ENCODE measurements around the gene MYZAP.

Gene MYZAP

GRCh38 chr15:57626713-57627440 is 35.2 kb downstream of the MYZAP start:
- Histone ChIP-seq H3K9ac (ENCODE audit: low read length in 5 of 5) (peak overlapping the region in 1 of 5 donors; percentile 39), H3K36me3 (ENCODE audit: control insufficient read depth in 5 of 5, insufficient read depth in 5 of 5, low read length in 5 of 5) (peaks cover 33 to 65% (median 42%) of the 10 kb centered on the region in 5 donors), H3K27ac (ENCODE audit: low read depth, low read length) (no peak overlapping the region), H3K4me3 (ENCODE audit: low read depth in 1 of 5, low read length in 5 of 5) (no peak overlapping the region), H3K27me3 (ENCODE audit: control insufficient read depth in 5 of 5, insufficient read depth in 4 of 5, low read length in 5 of 5) (no peaks in the 10 kb centered on the region), H3K4me1 (ENCODE audit: control insufficient read depth in 5 of 5, insufficient read depth in 5 of 5, low read length in 5 of 5) (peaks cover 0 to 22% (median 13%) of the 10 kb centered on the region in 5 donors), H3K9me3 (ENCODE audit: control insufficient read depth in 5 of 5, low read length in 5 of 5) (no peaks in the 10 kb centered on the region)

DNA sequence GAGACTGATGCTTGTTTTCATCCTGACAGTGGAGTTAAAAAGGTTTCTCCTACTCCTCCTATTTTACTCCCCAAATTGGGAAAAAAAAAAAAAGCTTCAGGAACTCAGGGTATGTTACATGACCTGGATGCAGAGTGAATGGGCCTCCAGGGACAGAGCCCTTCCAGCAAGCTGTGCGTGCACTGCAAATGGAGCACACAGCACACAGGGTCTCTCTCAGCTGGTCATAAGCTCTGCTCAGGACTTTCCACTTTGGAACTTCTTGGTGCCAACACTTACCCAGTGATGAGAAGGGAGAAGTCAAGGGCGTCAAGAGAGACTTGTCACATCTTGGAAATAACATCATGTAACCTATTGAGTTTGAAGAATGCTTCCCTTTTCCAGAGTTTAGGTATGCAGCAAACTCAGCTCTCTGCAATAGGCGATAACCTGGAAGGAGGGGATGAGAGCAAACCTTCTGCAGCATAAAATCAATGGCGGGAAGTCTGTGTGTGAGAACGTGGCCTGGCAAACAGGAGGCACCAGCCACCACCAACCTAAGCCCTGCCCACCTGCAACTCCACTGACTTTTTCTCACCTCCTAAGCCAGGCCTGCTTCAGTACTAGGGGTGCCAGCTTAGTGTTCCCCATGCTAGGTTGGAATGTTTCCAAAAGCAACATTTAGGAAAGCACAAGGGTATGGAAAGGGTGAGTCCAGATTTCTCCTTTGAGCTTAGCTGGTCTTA is 39.8 kb downstream of the MYZAP start:
- no peaks in the 10 kb centered on the region for H3K27me3 ChIP-seq (ENCODE audit: control insufficient read depth in 5 of 5, insufficient read depth in 4 of 5, low read length in 5 of 5)
- H3K36me3 ChIP-seq (ENCODE audit: control insufficient read depth in 5 of 5, insufficient read depth in 5 of 5, low read length in 5 of 5) = peaks cover 12 to 75% (median 53%) of the 10 kb centered on the region in 5 donors
- H3K4me3 ChIP-seq (ENCODE audit: low read depth in 1 of 5, low read length in 5 of 5) = no peak overlapping the region
- peaks cover 0 to 16% (median 13%) of the 10 kb centered on the region in 5 donors for H3K4me1 ChIP-seq (ENCODE audit: control insufficient read depth in 5 of 5, insufficient read depth in 5 of 5, low read length in 5 of 5)
- no peak overlapping the region for H3K9ac ChIP-seq (ENCODE audit: low read length in 5 of 5)
- H3K9me3 ChIP-seq (ENCODE audit: control insufficient read depth in 5 of 5, low read length in 5 of 5) = no peaks in the 10 kb centered on the region
- H3K27ac ChIP-seq (ENCODE audit: low read depth, low read length) = no peak overlapping the region

GRCh38 chr15:57634290-57634689 is 42.6 kb downstream of the MYZAP start:
- peaks cover 34 to 90% (median 70%) of the 10 kb centered on the region in 5 donors for H3K36me3 ChIP-seq (ENCODE audit: control insufficient read depth in 5 of 5, insufficient read depth in 5 of 5, low read length in 5 of 5)
- H3K4me1 ChIP-seq (ENCODE audit: control insufficient read depth in 5 of 5, insufficient read depth in 5 of 5, low read length in 5 of 5) = peaks cover 0 to 10% (median 7%) of the 10 kb centered on the region in 5 donors
- H3K27me3 ChIP-seq (ENCODE audit: control insufficient read depth in 5 of 5, insufficient read depth in 4 of 5, low read length in 5 of 5) = no peaks in the 10 kb centered on the region
- no peak overlapping the region for H3K9ac ChIP-seq (ENCODE audit: low read length in 5 of 5)
- H3K27ac ChIP-seq (ENCODE audit: low read depth, low read length) = no peak overlapping the region
- H3K9me3 ChIP-seq (ENCODE audit: control insufficient read depth in 5 of 5, low read length in 5 of 5) = no peaks in the 10 kb centered on the region
- H3K4me3 ChIP-seq (ENCODE audit: low read depth in 1 of 5, low read length in 5 of 5) = no peak overlapping the region

DNA sequence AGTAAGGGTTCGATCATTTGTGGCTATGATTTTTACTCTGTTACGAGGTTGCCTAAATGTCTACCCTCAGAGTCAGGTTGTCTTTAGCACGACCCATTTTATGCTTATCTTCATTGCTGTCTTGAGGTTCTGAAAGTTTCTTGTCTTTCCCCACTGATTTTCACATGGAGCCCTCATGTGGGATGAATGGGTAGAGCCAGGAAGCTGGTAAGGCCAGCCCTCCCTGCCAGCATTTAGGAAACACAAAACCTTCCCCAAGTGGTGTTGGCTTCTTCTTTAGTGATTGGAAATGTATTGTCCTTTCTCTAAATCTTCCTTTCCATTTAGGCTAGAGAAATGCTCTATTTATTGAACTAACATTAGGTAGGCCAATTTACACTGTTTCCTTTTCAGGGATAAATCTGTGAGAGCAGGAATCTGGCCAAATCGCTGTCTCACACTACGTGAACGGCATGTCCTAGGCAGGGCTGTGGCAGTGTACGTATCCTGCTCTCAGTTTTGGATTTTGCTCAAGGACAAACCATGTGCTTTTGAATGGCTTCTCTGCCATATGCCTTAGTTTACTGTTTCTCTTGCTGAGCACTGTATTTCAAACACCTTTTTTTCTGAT is 43.7 kb downstream of the MYZAP start:
- no peak overlapping the region for H3K9ac ChIP-seq (ENCODE audit: low read length in 5 of 5)
- H3K4me3 ChIP-seq (ENCODE audit: low read depth in 1 of 5, low read length in 5 of 5) = no peak overlapping the region
- no peak overlapping the region for H3K27ac ChIP-seq (ENCODE audit: low read depth, low read length)

GRCh38 chr15:57637846-57638245 is 46.1 kb downstream of the MYZAP start:
- H3K4me3 ChIP-seq (ENCODE audit: low read depth in 1 of 5, low read length in 5 of 5) = no peak overlapping the region
- no peak overlapping the region for H3K27ac ChIP-seq (ENCODE audit: low read depth, low read length)
- H3K36me3 ChIP-seq (ENCODE audit: control insufficient read depth in 5 of 5, insufficient read depth in 5 of 5, low read length in 5 of 5) = peaks cover 43 to 89% (median 79%) of the 10 kb centered on the region in 5 donors
- H3K9me3 ChIP-seq (ENCODE audit: control insufficient read depth in 5 of 5, low read length in 5 of 5) = no peaks in the 10 kb centered on the region
- H3K4me1 ChIP-seq (ENCODE audit: control insufficient read depth in 5 of 5, insufficient read depth in 5 of 5, low read length in 5 of 5) = peaks cover 0 to 5% (median 0%) of the 10 kb centered on the region in 5 donors
- no peak overlapping the region for H3K9ac ChIP-seq (ENCODE audit: low read length in 5 of 5)
- H3K27me3 ChIP-seq (ENCODE audit: control insufficient read depth in 5 of 5, insufficient read depth in 4 of 5, low read length in 5 of 5) = no peaks in the 10 kb centered on the region

More for the DNA sequence above, 43.7 kb downstream of the MYZAP start:
- H3K4me1 ChIP-seq (ENCODE audit: control insufficient read depth in 5 of 5, insufficient read depth in 5 of 5, low read length in 5 of 5) = peaks cover 0 to 10% (median 7%) of the 10 kb centered on the region in 5 donors
- H3K36me3 ChIP-seq (ENCODE audit: control insufficient read depth in 5 of 5, insufficient read depth in 5 of 5, low read length in 5 of 5) = peaks cover 34 to 89% (median 71%) of the 10 kb centered on the region in 5 donors
- H3K9me3 ChIP-seq (ENCODE audit: control insufficient read depth in 5 of 5, low read length in 5 of 5) = no peaks in the 10 kb centered on the region
- H3K27me3 ChIP-seq (ENCODE audit: control insufficient read depth in 5 of 5, insufficient read depth in 4 of 5, low read length in 5 of 5) = no peaks in the 10 kb centered on the region

DNA sequence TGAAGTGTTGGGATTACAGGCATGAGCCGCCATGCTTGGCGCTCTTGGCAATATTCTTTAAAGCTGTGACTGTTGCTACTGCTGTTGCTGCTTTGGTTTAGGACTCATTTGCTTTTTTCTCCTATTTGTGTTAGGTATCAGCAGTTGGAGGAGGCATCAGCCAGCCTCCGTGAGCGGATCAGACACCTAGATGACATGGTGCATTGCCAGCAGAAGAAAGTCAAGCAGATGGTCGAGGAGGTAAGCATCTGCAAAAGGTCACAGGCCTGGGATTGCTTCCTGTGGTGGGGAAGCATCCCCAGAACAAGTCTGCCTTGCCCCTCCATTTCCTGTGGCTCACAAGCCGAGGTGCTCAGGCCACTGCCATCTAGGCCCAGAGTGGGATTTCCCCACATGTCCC is 47.6 kb downstream of the MYZAP start:
- Histone ChIP-seq H3K4me1 (ENCODE audit: control insufficient read depth in 5 of 5, insufficient read depth in 5 of 5, low read length in 5 of 5) (peaks cover 0 to 5% (median 0%) of the 10 kb centered on the region in 5 donors), H3K9me3 (ENCODE audit: control insufficient read depth in 5 of 5, low read length in 5 of 5) (no peaks in the 10 kb centered on the region), H3K9ac (ENCODE audit: low read length in 5 of 5) (no peak overlapping the region), H3K4me3 (ENCODE audit: low read depth in 1 of 5, low read length in 5 of 5) (no peak overlapping the region), H3K27ac (ENCODE audit: low read depth, low read length) (no peak overlapping the region), H3K36me3 (ENCODE audit: control insufficient read depth in 5 of 5, insufficient read depth in 5 of 5, low read length in 5 of 5) (peaks cover 43 to 89% (median 80%) of the 10 kb centered on the region in 5 donors), H3K27me3 (ENCODE audit: control insufficient read depth in 5 of 5, insufficient read depth in 4 of 5, low read length in 5 of 5) (no peaks in the 10 kb centered on the region)

GRCh38 chr15:57640930-57641682 is 49.4 kb downstream of the MYZAP start:
- Histone ChIP-seq H3K9ac (ENCODE audit: low read length in 5 of 5) (no peak overlapping the region), H3K4me3 (ENCODE audit: low read depth in 1 of 5, low read length in 5 of 5) (no peak overlapping the region), H3K27ac (ENCODE audit: low read depth, low read length) (no peak overlapping the region), H3K9me3 (ENCODE audit: control insufficient read depth in 5 of 5, low read length in 5 of 5) (no peaks in the 10 kb centered on the region), H3K4me1 (ENCODE audit: control insufficient read depth in 5 of 5, insufficient read depth in 5 of 5, low read length in 5 of 5) (peaks cover 0 to 3% (median 0%) of the 10 kb centered on the region in 5 donors), H3K27me3 (ENCODE audit: control insufficient read depth in 5 of 5, insufficient read depth in 4 of 5, low read length in 5 of 5) (no peaks in the 10 kb centered on the region), H3K36me3 (ENCODE audit: control insufficient read depth in 5 of 5, insufficient read depth in 5 of 5, low read length in 5 of 5) (peaks cover 54 to 87% (median 84%) of the 10 kb centered on the region in 5 donors)

DNA sequence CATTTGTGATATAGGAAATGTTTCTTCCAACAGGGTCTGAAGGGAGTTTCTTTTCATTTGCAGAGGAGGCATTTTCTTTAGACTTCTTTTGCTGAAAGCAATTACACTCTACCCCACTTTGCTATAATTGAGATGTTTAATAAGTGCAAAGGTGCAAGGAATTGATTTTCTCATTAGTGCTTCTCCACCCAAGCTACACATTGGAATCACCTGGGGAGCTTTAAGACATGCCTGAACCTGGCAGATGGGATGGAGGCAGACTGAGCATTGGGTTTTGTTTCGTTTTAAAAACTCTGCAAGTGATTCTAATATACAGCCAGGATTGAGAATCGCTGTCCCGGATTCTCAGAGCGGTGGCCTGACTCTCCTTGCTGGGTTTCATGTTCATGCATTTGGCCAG is 52.1 kb downstream of the MYZAP start:
- Histone ChIP-seq H3K4me3 (ENCODE audit: low read depth in 1 of 5, low read length in 5 of 5) (no peak overlapping the region), H3K9me3 (ENCODE audit: control insufficient read depth in 5 of 5, low read length in 5 of 5) (no peaks in the 10 kb centered on the region), H3K27ac (ENCODE audit: low read depth, low read length) (no peak overlapping the region), H3K27me3 (ENCODE audit: control insufficient read depth in 5 of 5, insufficient read depth in 4 of 5, low read length in 5 of 5) (no peaks in the 10 kb centered on the region), H3K9ac (ENCODE audit: low read length in 5 of 5) (no peak overlapping the region), H3K36me3 (ENCODE audit: control insufficient read depth in 5 of 5, insufficient read depth in 5 of 5, low read length in 5 of 5) (peaks cover 39 to 73% (median 68%) of the 10 kb centered on the region in 5 donors), H3K4me1 (ENCODE audit: control insufficient read depth in 5 of 5, insufficient read depth in 5 of 5, low read length in 5 of 5) (peaks cover 4 to 19% (median 11%) of the 10 kb centered on the region in 5 donors)

- H3K9ac ChIP-seq (ENCODE audit: low read length in 5 of 5) = no peak overlapping the region
- no peak overlapping the region for H3K4me3 ChIP-seq (ENCODE audit: low read depth in 1 of 5, low read length in 5 of 5)
- H3K9me3 ChIP-seq (ENCODE audit: control insufficient read depth in 5 of 5, low read length in 5 of 5) = no peaks in the 10 kb centered on the region
- H3K36me3 ChIP-seq (ENCODE audit: control insufficient read depth in 5 of 5, insufficient read depth in 5 of 5, low read length in 5 of 5) = peaks cover 33 to 62% (median 54%) of the 10 kb centered on the region in 5 donors
- no peaks in the 10 kb centered on the region for H3K27me3 ChIP-seq (ENCODE audit: control insufficient read depth in 5 of 5, insufficient read depth in 4 of 5, low read length in 5 of 5)
- H3K4me1 ChIP-seq (ENCODE audit: control insufficient read depth in 5 of 5, insufficient read depth in 5 of 5, low read length in 5 of 5) = peaks cover 4 to 30% (median 12%) of the 10 kb centered on the region in 5 donors
- H3K27ac ChIP-seq (ENCODE audit: low read depth, low read length) = peak overlapping the region; percentile 47
These were observed 54.4 kb downstream of the MYZAP start for GRCh38 chr15:57646087-57646486.
